HK-2 (cell line): ENCODE results near the gene RBPJL.
"Not testable (repeated sequence)": the region's sequence is repeated elsewhere in the genome, so short reads cannot be mapped to it uniquely, and the experiment has no call there.

ENCODE experiments used
- DNase-seq: peaks from one replicate; pipeline ENCODE4 v3.0.0-alpha.2; 2018; ENCODE audit not compliant: unreplicated experiment

The RBPJL gene

GRCh38 chr20:45342855-45343531 lies 36.4 kb downstream of the RBPJL start:
- no peak for DNase-seq

- no peak for DNase-seq
These were observed 37.0 kb downstream of the RBPJL start for GRCh38 chr20:45343532-45344167.

GRCh38 chr20:45344168-45344860 lies 37.7 kb downstream of the RBPJL start:
- peak; percentile 83 for DNase-seq

GRCh38 chr20:45345104-45345936 lies 38.7 kb downstream of the RBPJL start:
- DNase-seq = no peak

- DNase-seq = no peak
These were observed 39.7 kb downstream of the RBPJL start for GRCh38 chr20:45346291-45346718.

- no peak for DNase-seq
These were observed 40.2 kb downstream of the RBPJL start for GRCh38 chr20:45346851-45347250.

GRCh38 chr20:45347297-45347935 lies 40.8 kb downstream of the RBPJL start:
- no peak for DNase-seq

GRCh38 chr20:45347936-45348778 lies 41.5 kb downstream of the RBPJL start, which contains the start of gene SDC4:
SDC4 (minus strand) TSS chr20:45348424; CDS start chr20:45348384, 40 bp downstream.
- DNase-seq = peak; percentile 85

- DNase-seq = no peak
These were observed 43.6 kb downstream of the RBPJL start for GRCh38 chr20:45350217-45350616.

GRCh38 chr20:45350795-45351194 lies 44.2 kb downstream of the RBPJL start:
- not testable (repeated sequence) for DNase-seq

GRCh38 chr20:45352729-45353128 lies 46.1 kb downstream of the RBPJL start:
- DNase-seq = no peak

GRCh38 chr20:45353746-45354145 lies 47.1 kb downstream of the RBPJL start:
- no peak for DNase-seq

- DNase-seq = no peak
These were observed 48.0 kb downstream of the RBPJL start for GRCh38 chr20:45354423-45355208.

- no peak for DNase-seq
These were observed 48.8 kb downstream of the RBPJL start for GRCh38 chr20:45355209-45356084.

GRCh38 chr20:45358282-45359068 lies 51.8 kb downstream of the RBPJL start:
- DNase-seq = no peak

GRCh38 chr20:45359069-45359405 lies 52.4 kb downstream of the RBPJL start:
- DNase-seq = no peak

GRCh38 chr20:45359406-45360148 lies 52.9 kb downstream of the RBPJL start:
- DNase-seq = peak; percentile 59
